GM10266 (cell line): ENCODE measurements around the gene IVNS1ABP.
"Not testable (repeated sequence)": the region's sequence is repeated elsewhere in the genome, so short reads cannot be mapped to it uniquely, and the experiment has no call there.

Experiments
- DNase-seq: peaks from one replicate; pipeline ENCODE4 v3.0.0; 2012; ENCODE audit errors: extremely low spot score
- CTCF ChIP-seq: IDR thresholded peaks from 2 replicates; pipeline ENCODE4 v1.5.1; 2012; ENCODE audit warnings: mild to moderate bottlenecking, low read depth; ENCODE audit not compliant: control insufficient read depth, insufficient read depth; ENCODE audit errors: missing control alignments

The IVNS1ABP gene

GRCh38 chr1:185328255-185328654, 11.2 kb upstream of the IVNS1ABP start:
- TF ChIP-seq CTCF, result no peak
- DNase-seq, result no peak

- DNase-seq, result no peak
- no peak for TF ChIP-seq CTCF
Observed at GRCh38 chr1:185325413-185325812, 8.4 kb upstream of the IVNS1ABP start.

GRCh38 chr1:185324118-185324517, 7.1 kb upstream of the IVNS1ABP start:
- no peak for DNase-seq
- TF ChIP-seq CTCF, result no peak

GRCh38 chr1:185322636-185323035, 5.6 kb upstream of the IVNS1ABP start:
- TF ChIP-seq CTCF, result no peak
- DNase-seq, result no peak

GRCh38 chr1:185321653-185322221, 4.7 kb upstream of the IVNS1ABP start:
- DNase-seq, result not testable (repeated sequence)

- DNase-seq, result not testable (repeated sequence)
Observed at GRCh38 chr1:185321104-185321503, 4.1 kb upstream of the IVNS1ABP start.

- no peak for DNase-seq
- TF ChIP-seq CTCF, result no peak
Observed at GRCh38 chr1:185319139-185319475, 2.1 kb upstream of the IVNS1ABP start.

- no peak for TF ChIP-seq CTCF
- DNase-seq, result no peak
Observed at GRCh38 chr1:185318431-185319138, 1.5 kb upstream of the IVNS1ABP start.
